B cell (primary cell): Measurements from ENCODE around the gene SLF2. TPM values are rescaled to one million over a fixed set of nuclear protein-coding genes. Genes with fewer than 3 reads are reported as not detected.

Source experiments
- ATAC-seq: fragments of 200-7000 bp; cut with Tn5 transposase; one replicate; pipeline ENCODE4 v1.10.0; 2021; ENCODE audit warnings: low read depth, mild to moderate bottlenecking, moderate number of reproducible peaks, moderate library complexity
- CTCF ChIA-PET: fragments of 350-600 bp; sonication (Branson Sonifier 250); formaldehyde crosslinking; loops from one replicate; lab custom pipeline; 2021; ENCODE audit warnings: antibody characterized with exemption, inconsistent platforms; lab: Charles Lee
- POLR2A ChIA-PET: fragments of 350-600 bp; sonication (Branson Sonifier 250); formaldehyde crosslinking; loops from one replicate; lab custom pipeline; 2021; ENCODE audit warnings: antibody characterized with exemption; lab: Charles Lee
- DNase-seq: peaks from one replicate; pipeline ENCODE4 v3.0.0; 2013
- H2AFZ ChIP-seq: 2 replicates; pipeline ENCODE4 v1.6.1; 2012; ENCODE audit warnings: mild to moderate bottlenecking, low read depth, low read length; ENCODE audit not compliant: insufficient read depth, poor library complexity, severe bottlenecking
- H3K27ac ChIP-seq, 2 donors: 1 replicate in 1 of 2; 2 replicates in 1 of 2; pipeline ENCODE4 v1.5.1; 2012 to 2013; ENCODE audit warnings: low read length in 2 of 2, mild to moderate bottlenecking in 2 of 2, moderate library complexity in 1 of 2
- H3K27me3 ChIP-seq, 4 experiments: fragments of 200-600 bp in 1 of 4; sonication (generic) in 1 of 4; replicated peaks in 1 of 4; 1 replicate in 2 of 4; 2 replicates in 2 of 4; pipeline versions ENCODE4 v1.6.1 to v1.7.0; 2013 to 2016; ENCODE audit warnings: low read length in 3 of 4, mild to moderate bottlenecking in 2 of 4, mixed read lengths in 1 of 4, moderate library complexity in 1 of 4; ENCODE audit not compliant: insufficient read depth in 4 of 4, control insufficient read depth in 3 of 4; ENCODE audit errors: control extremely low read depth in 1 of 4
- H3K36me3 ChIP-seq, 2 experiments: replicated peaks in 1 of 2; 1 replicate in 1 of 2; 2 replicates in 1 of 2; pipeline versions ENCODE4 v1.6.1 to v1.7.1; 2013; ENCODE audit warnings: low read length in 1 of 2; ENCODE audit not compliant: insufficient read depth in 2 of 2, control insufficient read depth in 1 of 2; ENCODE audit errors: control extremely low read depth in 1 of 2, extremely low read depth in 1 of 2
- H3K4me1 ChIP-seq, 2 donors: fragments of 200-600 bp in 1 of 2; sonication (generic) in 1 of 2; 1 replicate in 1 of 2; 2 replicates in 1 of 2; pipeline versions ENCODE4 v1.5.1 to v1.6.1; 2013 to 2017; ENCODE audit warnings: low read length in 2 of 2; ENCODE audit not compliant: control insufficient read depth in 2 of 2, insufficient read depth in 2 of 2
- H3K4me2 ChIP-seq: replicated peaks from 2 replicates; pipeline ENCODE3; 2012; ENCODE audit warnings: mild to moderate bottlenecking, low read depth, low read length; ENCODE audit not compliant: poor library complexity, severe bottlenecking
- H3K4me3 ChIP-seq, 5 experiments: fragments of 200-600 bp in 1 of 5; sonication (generic) in 1 of 5; 1 replicate in 3 of 5; 2 replicates in 2 of 5; pipeline versions ENCODE4 v1.5.1 to v1.7.0; 2011 to 2016; ENCODE audit warnings: low read length in 4 of 5, mild to moderate bottlenecking in 4 of 5, low read depth in 2 of 5, control low read depth in 1 of 5, moderate library complexity in 1 of 5; ENCODE audit not compliant: insufficient read depth in 1 of 5; ENCODE audit errors: control extremely low read depth in 1 of 5, extremely low read depth in 1 of 5
- H3K79me2 ChIP-seq: fragments of 200-600 bp; sonication (generic); one replicate; pipeline ENCODE4 v1.6.0; 2016; ENCODE audit warnings: low read length; ENCODE audit not compliant: control insufficient read depth, insufficient read depth
- H3K9ac ChIP-seq: fragments of 200-600 bp; sonication (generic); 2 replicates; pipeline ENCODE4 v1.6.1; 2017; ENCODE audit warnings: mild to moderate bottlenecking, low read length, moderate library complexity
- H3K9me3 ChIP-seq, 3 donors: one replicate each; pipeline versions ENCODE4 v1.6.1 to v1.7.1; 2013; ENCODE audit warnings: low read length in 2 of 3; ENCODE audit not compliant: control insufficient read depth in 2 of 3, insufficient read depth in 1 of 3; ENCODE audit errors: control extremely low read depth in 1 of 3
- H4K20me1 ChIP-seq: 2 replicates; pipeline ENCODE4 v1.6.0; 2012; ENCODE audit warnings: mild to moderate bottlenecking, low read length; ENCODE audit not compliant: insufficient read depth, control insufficient read depth, poor library complexity, severe bottlenecking
- H3K27ac Mint-ChIP-seq: one replicate; pipeline ENCODE4 v1.8.0; 2021; ENCODE audit warnings: mixed read lengths
- H3K27me3 Mint-ChIP-seq: one replicate; pipeline ENCODE4 v1.8.0; 2021; ENCODE audit warnings: mixed read lengths
- H3K4me1 Mint-ChIP-seq: one replicate; pipeline ENCODE4 v1.8.0; 2021; ENCODE audit warnings: mixed read lengths
- H3K4me3 Mint-ChIP-seq: one replicate; pipeline ENCODE4 v1.8.0; 2021; ENCODE audit warnings: mixed read lengths
- H3K9me3 Mint-ChIP-seq: one replicate; pipeline ENCODE4 v1.8.0; 2022; ENCODE audit warnings: mixed read lengths; ENCODE audit not compliant: insufficient read depth
- EZH2 ChIP-seq: IDR thresholded peaks from 2 replicates; pipeline ENCODE4 v1.6.1; 2012; ENCODE audit warnings: borderline replicate concordance, low read depth, mild to moderate bottlenecking, moderate library complexity, low read length; ENCODE audit not compliant: insufficient read depth, poor library complexity, severe bottlenecking
- WGBS: methylation state at CpG from one replicate; pipeline ENCODE4 v1.1.5; 2013; ENCODE audit warnings: missing lambda C conversion rate; ENCODE audit not compliant: insufficient coverage; 5-methylcytosine and 5-hydroxymethylcytosine counted together
- intact Hi-C: fragments of 100-400 bp; cut with micrococcal nuclease; formaldehyde crosslinking; loops from one replicate; pipeline ENCODE4 v1.10.0; 2022
- polyA plus RNA-seq: library from polyadenylated mRNA; depleted of rRNA; stranded (reverse); fragments of >200 nt; gene quantifications from 2 replicates; pipeline ENCODE4 v1.2.3, GENCODE V29; 2012
- total RNA-seq, 2 donors: library from RNA; stranded (reverse); fragments of 120-200 nt in 1 of 2; gene quantifications; 1 replicate in 1 of 2; 2 replicates in 1 of 2; pipeline versions ENCODE4 v1.2.3 to v1.2.4, GENCODE V29; 2013 to 2022
- TF ChIP-seq, protein P1 (sequence below): fragments of 200-600 bp; IDR thresholded peaks from one replicate; pipeline ENCODE4 v1.8.0; 2022; ENCODE audit warnings: antibody characterized with exemption, mild to moderate bottlenecking

SLF2 gene
- total and polyA plus RNA-seq, 2 donors (not counting 1 experiment from before 2014, with no cell fraction given): 11.8 to 65.6 TPM

DNA sequence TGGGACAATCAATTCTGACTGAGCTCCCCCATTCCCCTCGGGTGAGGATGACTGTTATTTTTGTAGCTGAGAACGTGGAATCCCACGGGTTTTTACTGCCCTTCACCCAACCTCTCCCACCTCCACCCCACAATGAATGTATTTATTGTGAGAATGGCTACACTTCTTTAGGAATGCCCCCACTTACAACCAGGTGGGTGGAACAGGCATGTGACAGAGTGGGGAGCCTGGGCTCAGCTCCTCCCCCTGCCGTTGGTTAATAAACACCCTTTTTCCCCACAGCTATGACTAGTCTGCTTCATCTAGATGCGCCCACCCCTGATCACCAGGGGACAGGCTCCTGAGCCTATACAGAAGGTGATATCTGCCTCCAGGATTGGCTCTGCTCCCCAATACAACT lies 72.6 kb downstream of the SLF2 start:
- Histone ChIP-seq H4K20me1 (peaks cover 22% of the 10 kb centered on the region), H3K4me2 (no peak overlapping the region)
- H3K9me3 Mint-ChIP-seq: no peaks in the 10 kb centered on the region

GRCh38 chr10:100986623-100986951 lies 73.8 kb downstream of the SLF2 start:
- Histone ChIP-seq H3K27me3 (no peaks in the 10 kb centered on the region), H3K4me2 (peak overlapping the region; percentile 82), H3K36me3 (peaks cover 0 to 37% of the 10 kb centered on the region in 2 experiments), H2AFZ (peak overlapping the region; percentile 98), H3K27ac (no peak overlapping the region), H3K79me2 (peaks cover 47% of the 10 kb centered on the region), H4K20me1 (peaks cover 22% of the 10 kb centered on the region), H3K4me1 (peaks cover 18 to 28% of the 10 kb centered on the region in 2 donors), H3K9ac (peak overlapping the region; percentile 77), H3K4me3 (peak overlapping the region; percentile 68 to 95 (median 94)), H3K9me3 (no peaks in the 10 kb centered on the region)
- CTCF ChIA-PET: interaction anchor here (1.2 to 5.6 kb wide), 5 partner anchors 11 to 81 kb away, joined by 3 to 49 read pairs (median 5); partner anchors contain the start of gene SEMA4G
- no peaks in the 10 kb centered on the region for H3K27me3 Mint-ChIP-seq
- H3K4me3 Mint-ChIP-seq: peak overlapping the region; percentile 97
- WGBS: 37% methylated on average over 17 of the region's 17 CpGs
- POLR2A ChIA-PET: interaction anchor here (2.4 kb wide), 1 partner anchor 11 kb away, joined by 15 read pairs; no protein-coding TSS in a partner anchor
- TF ChIP-seq, protein P1, sequence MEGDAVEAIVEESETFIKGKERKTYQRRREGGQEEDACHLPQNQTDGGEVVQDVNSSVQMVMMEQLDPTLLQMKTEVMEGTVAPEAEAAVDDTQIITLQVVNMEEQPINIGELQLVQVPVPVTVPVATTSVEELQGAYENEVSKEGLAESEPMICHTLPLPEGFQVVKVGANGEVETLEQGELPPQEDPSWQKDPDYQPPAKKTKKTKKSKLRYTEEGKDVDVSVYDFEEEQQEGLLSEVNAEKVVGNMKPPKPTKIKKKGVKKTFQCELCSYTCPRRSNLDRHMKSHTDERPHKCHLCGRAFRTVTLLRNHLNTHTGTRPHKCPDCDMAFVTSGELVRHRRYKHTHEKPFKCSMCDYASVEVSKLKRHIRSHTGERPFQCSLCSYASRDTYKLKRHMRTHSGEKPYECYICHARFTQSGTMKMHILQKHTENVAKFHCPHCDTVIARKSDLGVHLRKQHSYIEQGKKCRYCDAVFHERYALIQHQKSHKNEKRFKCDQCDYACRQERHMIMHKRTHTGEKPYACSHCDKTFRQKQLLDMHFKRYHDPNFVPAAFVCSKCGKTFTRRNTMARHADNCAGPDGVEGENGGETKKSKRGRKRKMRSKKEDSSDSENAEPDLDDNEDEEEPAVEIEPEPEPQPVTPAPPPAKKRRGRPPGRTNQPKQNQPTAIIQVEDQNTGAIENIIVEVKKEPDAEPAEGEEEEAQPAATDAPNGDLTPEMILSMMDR: no peak
- TF ChIP-seq EZH2: no peak
- no peaks in the 10 kb centered on the region for H3K9me3 Mint-ChIP-seq
- ATAC-seq (no peak), DNase-seq (no peak)
- peaks cover 36% of the 10 kb centered on the region for H3K4me1 Mint-ChIP-seq
- intact Hi-C loops: loop anchor here (2.0 kb wide), 2 partner anchors 16 to 700 kb away; partner anchors contain the start of gene BLOC1S2
- no peak overlapping the region for H3K27ac Mint-ChIP-seq

More for the DNA sequence above, 72.6 kb downstream of the SLF2 start:
- H3K27ac ChIP-seq: no peak overlapping the region
- intact Hi-C loops: no loop called here
- no peak overlapping the region for H3K9ac ChIP-seq
- WGBS: 73% methylated on average over 2 of the region's 5 CpGs
- peaks cover 44% of the 10 kb centered on the region for H3K79me2 ChIP-seq
- no peaks in the 10 kb centered on the region for H3K9me3 ChIP-seq
- ATAC-seq: no peak
- POLR2A ChIA-PET: no interaction called here
- no peak overlapping the region for H3K4me3 ChIP-seq
- H3K27me3 ChIP-seq: no peaks in the 10 kb centered on the region
- no peak overlapping the region for H2AFZ ChIP-seq
- CTCF ChIA-PET: interaction anchor here (1.0 to 5.1 kb wide), 6 partner anchors 12 to 55 kb away, joined by 3 to 49 read pairs (median 3); partner anchors contain the start of gene SEMA4G
- no peak for DNase-seq
- Mint-ChIP-seq H3K27me3 (no peaks in the 10 kb centered on the region), H3K4me1 (peaks cover 32% of the 10 kb centered on the region), H3K4me3 (peak overlapping the region; percentile 13), H3K27ac (no peak overlapping the region)
- peaks cover 18 to 28% of the 10 kb centered on the region in 2 donors for H3K4me1 ChIP-seq
- TF ChIP-seq, protein P1: no peak
- H3K36me3 ChIP-seq: peaks cover 0 to 36% of the 10 kb centered on the region in 2 experiments
